CD4-positive, alpha-beta memory T cell (primary cell): ENCODE measurements around the gene FEN1. TPM values are rescaled to one million over a fixed set of nuclear protein-coding genes. Genes with fewer than 3 reads are reported as not detected.

Experiments used
- CTCF ChIA-PET: fragments of 350-600 bp; sonication (Branson Sonifier 250); formaldehyde crosslinking; loops from one replicate; lab custom pipeline; 2021; ENCODE audit warnings: inconsistent platforms; ENCODE audit not compliant: partially characterized antibody; lab: Charles Lee
- POLR2A ChIA-PET: fragments of 350-600 bp; sonication (Branson Sonifier 250); formaldehyde crosslinking; loops from one replicate; lab custom pipeline; 2021; ENCODE audit not compliant: partially characterized antibody; lab: Charles Lee
- DNase-seq, 5 donors: peaks; one replicate each; pipeline versions ENCODE4 v3.0.0 to v3.0.0-alpha.2; 2020 to 2022; ENCODE audit warnings: mixed read lengths in 1 of 5
- H3K27ac ChIP-seq: one replicate; pipeline ENCODE4 v1.7.0; 2013; ENCODE audit warnings: low read depth, low read length
- H3K27me3 ChIP-seq: 2 replicates; pipeline ENCODE4 v1.7.0; 2013; ENCODE audit warnings: mild to moderate bottlenecking, low read length, moderate library complexity; ENCODE audit not compliant: insufficient read depth
- H3K36me3 ChIP-seq: 2 replicates; pipeline ENCODE4 v1.7.0; 2013; ENCODE audit warnings: mild to moderate bottlenecking, low read length, moderate library complexity; ENCODE audit not compliant: insufficient read depth
- H3K4me1 ChIP-seq: 2 replicates; pipeline ENCODE4 v1.7.0; 2013; ENCODE audit warnings: mild to moderate bottlenecking, low read length, moderate library complexity; ENCODE audit not compliant: insufficient read depth
- H3K4me3 ChIP-seq, 2 donors: one replicate each; pipeline ENCODE4 v1.7.0; 2013; ENCODE audit warnings: low read length in 2 of 2, mild to moderate bottlenecking in 1 of 2
- H3K9me3 ChIP-seq, 2 donors: one replicate each; pipeline ENCODE4 v1.7.0; 2013; ENCODE audit warnings: low read length in 2 of 2, control low read depth in 1 of 2; ENCODE audit not compliant: control insufficient read depth in 1 of 2
- H3K27ac Mint-ChIP-seq, 7 donors: one replicate each; pipeline ENCODE4 v1.8.0; 2020 to 2021; ENCODE audit warnings: mixed read lengths in 7 of 7, mild to moderate bottlenecking in 6 of 7, inconsistent platforms in 3 of 7, moderate library complexity in 3 of 7
- H3K27me3 Mint-ChIP-seq, 2 donors: one replicate each; pipeline ENCODE4 v1.8.0; 2020 to 2021; ENCODE audit warnings: mixed read lengths in 2 of 2
- H3K36me3 Mint-ChIP-seq, 2 donors: one replicate each; pipeline ENCODE4 v1.8.0; 2020 to 2021; ENCODE audit warnings: mixed read lengths in 2 of 2, inconsistent platforms in 1 of 2, mild to moderate bottlenecking in 1 of 2
- H3K4me1 Mint-ChIP-seq, 4 donors: one replicate each; pipeline ENCODE4 v1.8.0; 2020 to 2021; ENCODE audit warnings: mixed read lengths in 4 of 4, mild to moderate bottlenecking in 1 of 4
- H3K4me3 Mint-ChIP-seq, 8 donors: one replicate each; pipeline ENCODE4 v1.8.0; 2020 to 2021; ENCODE audit warnings: mixed read lengths in 8 of 8, mild to moderate bottlenecking in 7 of 8, moderate library complexity in 6 of 8, inconsistent platforms in 3 of 8
- H3K9me3 Mint-ChIP-seq, 8 donors: one replicate each; pipeline ENCODE4 v1.8.0; 2020 to 2021; ENCODE audit warnings: mixed read lengths in 8 of 8, mild to moderate bottlenecking in 5 of 8, inconsistent platforms in 3 of 8, moderate library complexity in 1 of 8
- intact Hi-C: fragments of 100-400 bp; cut with micrococcal nuclease; formaldehyde crosslinking; loops from one replicate; pipeline ENCODE4 v1.15.1; 2023
- polyA plus RNA-seq, 2 donors: library from polyadenylated mRNA; unstranded; fragments of 300-500 nt; fragmentation: Illumina TruSeq; gene quantifications; one replicate each; pipeline ENCODE4 v1.2.3, GENCODE V29; 2021
- total RNA-seq, 2 experiments: library from RNA; stranded (reverse); gene quantifications; one replicate each; pipeline ENCODE4 v1.2.3, GENCODE V29; 2021

The FEN1 gene
- total and polyA plus RNA-seq, 4 experiments from 2014 or later = 7.4 to 15.4 (median 10.4) TPM

GRCh38 chr11:61830237-61831105 is 37.8 kb downstream of the FEN1 start:
- Mint-ChIP-seq H3K36me3 (no peaks in the 10 kb centered on the region), H3K9me3 (no peaks in the 10 kb centered on the region), H3K4me1 (peaks cover 16 to 49% (median 31%) of the 10 kb centered on the region in 4 donors), H3K4me3 (peak overlapping the region in 4 of 8 donors; percentile 7 to 76 (median 16)), H3K27ac (peak overlapping the region in 2 of 7 donors; percentile 19 to 59), H3K27me3 (peaks cover 13 to 20% of the 10 kb centered on the region in 2 donors)
- CTCF ChIA-PET = interaction anchor here (0.8 to 1.0 kb wide), 2 partner anchors 68 to 277 kb away, joined by 3 to 4 read pairs; no protein-coding TSS in a partner anchor
- intact Hi-C loops = no loop called here
- Histone ChIP-seq H3K4me1 (peaks cover 39% of the 10 kb centered on the region), H3K27ac (no peak overlapping the region), H3K36me3 (no peaks in the 10 kb centered on the region), H3K27me3 (peaks cover 3% of the 10 kb centered on the region), H3K4me3 (no peak overlapping the region), H3K9me3 (no peaks in the 10 kb centered on the region)
- POLR2A ChIA-PET = interaction anchor here (2.8 kb wide), 1 partner anchor 15 kb away, joined by 19 read pairs; the partner anchor contains the start of gene FADS1
- DNase-seq = no peak

- intact Hi-C loops = no loop called here
Measured at GRCh38 chr11:61832207-61832606, 39.5 kb downstream of the FEN1 start.

GRCh38 chr11:61832754-61833153 is 40.0 kb downstream of the FEN1 start:
- peak overlapping the region in 2 of 7 donors; percentile 47 to 98 for H3K27ac Mint-ChIP-seq
- H3K27me3 Mint-ChIP-seq = peaks cover 9 to 11% of the 10 kb centered on the region in 2 donors
- intact Hi-C loops = no loop called here
- peaks cover 15 to 47% (median 30%) of the 10 kb centered on the region in 4 donors for H3K4me1 Mint-ChIP-seq
- Histone ChIP-seq H3K4me1 (peaks cover 33% of the 10 kb centered on the region), H3K27me3 (peaks cover 3% of the 10 kb centered on the region), H3K36me3 (no peaks in the 10 kb centered on the region), H3K4me3 (no peak overlapping the region), H3K27ac (no peak overlapping the region), H3K9me3 (no peaks in the 10 kb centered on the region)
- ChIA-PET CTCF (no interaction called here), POLR2A (no interaction called here)
- no peaks in the 10 kb centered on the region for H3K9me3 Mint-ChIP-seq
- no peak for DNase-seq
- H3K4me3 Mint-ChIP-seq = no peak overlapping the region
- H3K36me3 Mint-ChIP-seq = no peaks in the 10 kb centered on the region

More at GRCh38 chr11:61832207-61832606, 39.5 kb downstream of the FEN1 start:
- Mint-ChIP-seq H3K27ac (no peak overlapping the region), H3K4me3 (no peak overlapping the region), H3K36me3 (no peaks in the 10 kb centered on the region), H3K4me1 (peaks cover 15 to 48% (median 31%) of the 10 kb centered on the region in 4 donors), H3K9me3 (no peaks in the 10 kb centered on the region), H3K27me3 (peaks cover 9 to 12% of the 10 kb centered on the region in 2 donors)
- H3K9me3 ChIP-seq = no peaks in the 10 kb centered on the region
- peaks cover 39% of the 10 kb centered on the region for H3K4me1 ChIP-seq
- peaks cover 3% of the 10 kb centered on the region for H3K27me3 ChIP-seq
- H3K27ac ChIP-seq = no peak overlapping the region
- ChIA-PET POLR2A (no interaction called here), CTCF (no interaction called here)
- H3K4me3 ChIP-seq = no peak overlapping the region
- no peak for DNase-seq
- H3K36me3 ChIP-seq = no peaks in the 10 kb centered on the region

- Mint-ChIP-seq H3K4me1 (peaks cover 15 to 40% (median 27%) of the 10 kb centered on the region in 4 donors), H3K27me3 (peaks cover 9 to 11% of the 10 kb centered on the region in 2 donors), H3K4me3 (peak overlapping the region in 3 of 8 donors; percentile 23 to 72 (median 69)), H3K27ac (peak overlapping the region in 3 of 7 donors; percentile 25 to 98 (median 83)), H3K9me3 (no peaks in the 10 kb centered on the region), H3K36me3 (no peaks in the 10 kb centered on the region)
- ChIA-PET POLR2A (interaction anchor here (1.3 to 2.2 kb wide), 3 partner anchors 18 to 135 kb away, joined by 3 to 22 read pairs (median 6); partner anchors contain the start of genes FADS1 and FTH1), CTCF (interaction anchor here (2.4 kb wide), 1 partner anchor 36 kb away, joined by 12 read pairs; no protein-coding TSS in a partner anchor)
- Histone ChIP-seq H3K27ac (no peak overlapping the region), H3K27me3 (peaks cover 3% of the 10 kb centered on the region), H3K36me3 (no peaks in the 10 kb centered on the region), H3K9me3 (no peaks in the 10 kb centered on the region), H3K4me1 (peaks cover 28% of the 10 kb centered on the region), H3K4me3 (no peak overlapping the region)
- intact Hi-C loops = no loop called here
- DNase-seq = peak in 1 of 5 donors; percentile 64
Measured at GRCh38 chr11:61833471-61833870, 40.8 kb downstream of the FEN1 start.

- no peaks in the 10 kb centered on the region for H3K36me3 ChIP-seq
- Mint-ChIP-seq H3K27me3 (peaks cover 8 to 11% of the 10 kb centered on the region in 2 donors), H3K4me3 (peak overlapping the region in 3 of 8 donors; percentile 59 to 72 (median 69)), H3K36me3 (no peaks in the 10 kb centered on the region), H3K27ac (peak overlapping the region in 5 of 7 donors; percentile 27 to 98 (median 60)), H3K9me3 (no peaks in the 10 kb centered on the region), H3K4me1 (peaks cover 13 to 36% (median 26%) of the 10 kb centered on the region in 4 donors)
- no peak overlapping the region for H3K27ac ChIP-seq
- no peak overlapping the region for H3K4me3 ChIP-seq
- no peak for DNase-seq
- H3K27me3 ChIP-seq = peaks cover 3% of the 10 kb centered on the region
- ChIA-PET POLR2A (interaction anchor here (1.3 to 2.2 kb wide), 3 partner anchors 18 to 135 kb away, joined by 3 to 22 read pairs (median 6); partner anchors contain the start of genes FADS1 and FTH1), CTCF (interaction anchor here (0.6 to 2.4 kb wide), 2 partner anchors 37 to 40 kb away, joined by 3 to 12 read pairs; no protein-coding TSS in a partner anchor)
- no peaks in the 10 kb centered on the region for H3K9me3 ChIP-seq
- intact Hi-C loops = no loop called here
- peaks cover 25% of the 10 kb centered on the region for H3K4me1 ChIP-seq
Measured at GRCh38 chr11:61833926-61834277, 41.2 kb downstream of the FEN1 start.

GRCh38 chr11:61834278-61835048 is 41.8 kb downstream of the FEN1 start:
- H3K27ac ChIP-seq = peak overlapping the region; percentile 28
- H3K4me3 Mint-ChIP-seq = peak overlapping the region in 5 of 8 donors; percentile 28 to 70 (median 59)
- intact Hi-C loops = no loop called here
- no peak overlapping the region for H3K4me3 ChIP-seq
- no peaks in the 10 kb centered on the region for H3K9me3 ChIP-seq
- ChIA-PET POLR2A (interaction anchor here (1.3 to 2.2 kb wide), 3 partner anchors 19 to 134 kb away, joined by 3 to 22 read pairs (median 6); partner anchors contain the start of genes FADS1 and FTH1), CTCF (interaction anchor here (0.6 to 2.4 kb wide), 2 partner anchors 37 to 41 kb away, joined by 3 to 12 read pairs; no protein-coding TSS in a partner anchor)
- H3K9me3 Mint-ChIP-seq = no peaks in the 10 kb centered on the region
- H3K27me3 Mint-ChIP-seq = peaks cover 6 to 11% of the 10 kb centered on the region in 2 donors
- peaks cover 3% of the 10 kb centered on the region for H3K27me3 ChIP-seq
- no peaks in the 10 kb centered on the region for H3K36me3 ChIP-seq
- H3K4me1 Mint-ChIP-seq = peaks cover 13 to 32% (median 23%) of the 10 kb centered on the region in 4 donors
- DNase-seq = peak; percentile 29 to 74 (median 49)
- H3K36me3 Mint-ChIP-seq = no peaks in the 10 kb centered on the region
- peak overlapping the region in 6 of 7 donors; percentile 33 to 98 (median 60) for H3K27ac Mint-ChIP-seq
- H3K4me1 ChIP-seq = peaks cover 20% of the 10 kb centered on the region
